GM10266 (cell line): ENCODE results near the gene CAPZA3.

ENCODE experiments used
- DNase-seq: peaks from one replicate; pipeline ENCODE4 v3.0.0; 2012; ENCODE audit errors: extremely low spot score
- CTCF ChIP-seq: IDR thresholded peaks from 2 replicates; pipeline ENCODE4 v1.5.1; 2012; ENCODE audit warnings: mild to moderate bottlenecking, low read depth; ENCODE audit not compliant: control insufficient read depth, insufficient read depth; ENCODE audit errors: missing control alignments

CAPZA3 gene

GRCh38 chr12:18731156-18731555 is 6.8 kb upstream of the CAPZA3 start:
- DNase-seq, result no peak
- no peak for TF ChIP-seq CTCF

GRCh38 chr12:18747895-18748294 is 10.0 kb downstream of the CAPZA3 start:
- no peak for TF ChIP-seq CTCF

GRCh38 chr12:18749386-18749957 is 11.6 kb downstream of the CAPZA3 start:
- DNase-seq, result no peak
- TF ChIP-seq CTCF, result no peak

More at GRCh38 chr12:18747895-18748294, 10.0 kb downstream of the CAPZA3 start:
- DNase-seq, result no peak

- no peak for DNase-seq
- TF ChIP-seq CTCF, result no peak
Measured at GRCh38 chr12:18750085-18750484, 12.2 kb downstream of the CAPZA3 start.

GRCh38 chr12:18751866-18752265 is 13.9 kb downstream of the CAPZA3 start:
- no peak for TF ChIP-seq CTCF
- no peak for DNase-seq

GRCh38 chr12:18752280-18752920 is 14.5 kb downstream of the CAPZA3 start:
- DNase-seq, result no peak
- no peak for TF ChIP-seq CTCF

- no peak for TF ChIP-seq CTCF
- no peak for DNase-seq
Measured at GRCh38 chr12:18752947-18753346, 15.0 kb downstream of the CAPZA3 start.
